ENCODE results near the gene ALPG. TPM values are rescaled to one million over a fixed set of nuclear protein-coding genes. Genes with fewer than 3 reads are reported as not detected.
"Not testable (repeated sequence)": the region's sequence is repeated elsewhere in the genome, so short reads cannot be mapped to it uniquely, and the experiment has no call there.

ALPG gene
- total RNA-seq, 3 donors from 2014 or later, result not detected

- no peaks in the 10 kb centered on the region for H3K36me3 ChIP-seq
- DNase-seq (ENCODE audit: low spot score in 2 of 2), result no peak
- TF ChIP-seq POLR2AphosphoS5 (IDR thresholded peaks at IDR 0.05) (no peak), POLR2A (IDR thresholded peaks at IDR 0.05) (no peak)
- TF ChIP-seq, protein P1, sequence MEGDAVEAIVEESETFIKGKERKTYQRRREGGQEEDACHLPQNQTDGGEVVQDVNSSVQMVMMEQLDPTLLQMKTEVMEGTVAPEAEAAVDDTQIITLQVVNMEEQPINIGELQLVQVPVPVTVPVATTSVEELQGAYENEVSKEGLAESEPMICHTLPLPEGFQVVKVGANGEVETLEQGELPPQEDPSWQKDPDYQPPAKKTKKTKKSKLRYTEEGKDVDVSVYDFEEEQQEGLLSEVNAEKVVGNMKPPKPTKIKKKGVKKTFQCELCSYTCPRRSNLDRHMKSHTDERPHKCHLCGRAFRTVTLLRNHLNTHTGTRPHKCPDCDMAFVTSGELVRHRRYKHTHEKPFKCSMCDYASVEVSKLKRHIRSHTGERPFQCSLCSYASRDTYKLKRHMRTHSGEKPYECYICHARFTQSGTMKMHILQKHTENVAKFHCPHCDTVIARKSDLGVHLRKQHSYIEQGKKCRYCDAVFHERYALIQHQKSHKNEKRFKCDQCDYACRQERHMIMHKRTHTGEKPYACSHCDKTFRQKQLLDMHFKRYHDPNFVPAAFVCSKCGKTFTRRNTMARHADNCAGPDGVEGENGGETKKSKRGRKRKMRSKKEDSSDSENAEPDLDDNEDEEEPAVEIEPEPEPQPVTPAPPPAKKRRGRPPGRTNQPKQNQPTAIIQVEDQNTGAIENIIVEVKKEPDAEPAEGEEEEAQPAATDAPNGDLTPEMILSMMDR (IDR thresholded peaks at IDR 0.05), result no peak
- H3K9me3 ChIP-seq, result no peaks in the 10 kb centered on the region
- H3K4me1 ChIP-seq, result no peaks in the 10 kb centered on the region
- intact Hi-C loops (cut with DNase I; ENCODE audit: low total_unique reads), result no loop called here
- no peak overlapping the region for H3K27ac ChIP-seq
- H3K27me3 ChIP-seq, result peaks cover 0 to 10% of the 10 kb centered on the region in 2 donors
- no peak overlapping the region for H3K4me3 ChIP-seq
Measured at GRCh38 chr2:232393556-232393955, 13.1 kb upstream of the ALPG start.

- DNase-seq (ENCODE audit: low spot score in 2 of 2); H3K27me3 ChIP-seq; H3K4me1 ChIP-seq; H3K4me3 ChIP-seq; H3K36me3 ChIP-seq; intact Hi-C loops (cut with DNase I; ENCODE audit: low total_unique reads); H3K27ac ChIP-seq; H3K9me3 ChIP-seq: not testable (repeated sequence)
Measured at GRCh38 chr2:232394431-232394830, 12.2 kb upstream of the ALPG start.

DNA sequence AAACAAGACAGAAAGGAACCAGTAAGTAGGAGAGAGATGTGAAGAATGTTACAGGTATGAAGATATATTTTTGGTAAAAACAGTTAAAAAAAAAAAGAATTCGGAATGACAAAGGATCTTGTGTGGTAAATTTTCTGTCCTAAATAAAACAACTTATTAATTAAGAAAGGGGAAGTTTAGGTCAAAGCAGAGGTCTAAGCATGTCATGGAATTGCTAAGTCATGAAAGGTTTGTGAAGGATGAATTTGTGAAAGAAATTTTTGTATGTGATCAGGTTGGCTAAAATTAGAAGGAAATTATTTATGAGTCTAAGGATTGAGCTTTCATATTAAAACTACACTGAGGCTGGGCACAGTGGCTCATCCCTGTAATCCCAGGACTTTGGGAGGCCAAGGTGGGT, 11.1 kb upstream of the ALPG start:
- Histone ChIP-seq H3K36me3 (no peaks in the 10 kb centered on the region), H3K27ac (no peak overlapping the region), H3K4me1 (no peaks in the 10 kb centered on the region), H3K4me3 (no peak overlapping the region), H3K9me3 (no peaks in the 10 kb centered on the region), H3K27me3 (peaks cover 0 to 3% of the 10 kb centered on the region in 2 donors)
- intact Hi-C loops (cut with DNase I; ENCODE audit: low total_unique reads), result no loop called here
- no peak for TF ChIP-seq POLR2AphosphoS5 (IDR thresholded peaks at IDR 0.05)
- TF ChIP-seq POLR2A (IDR thresholded peaks at IDR 0.05), result no peak
- TF ChIP-seq, protein P1 (IDR thresholded peaks at IDR 0.05), result no peak
- no peak for DNase-seq (ENCODE audit: low spot score in 2 of 2)

- H3K4me3 ChIP-seq, result no peak overlapping the region
- no peak overlapping the region for H3K27ac ChIP-seq
- no peak for DNase-seq (ENCODE audit: low spot score in 2 of 2)
- peaks cover 0 to 6% of the 10 kb centered on the region in 2 donors for H3K27me3 ChIP-seq
- no peaks in the 10 kb centered on the region for H3K9me3 ChIP-seq
- no peaks in the 10 kb centered on the region for H3K4me1 ChIP-seq
- TF ChIP-seq POLR2A (IDR thresholded peaks at IDR 0.05), result no peak
- TF ChIP-seq, protein P1 (IDR thresholded peaks at IDR 0.05), result no peak
- no peak for TF ChIP-seq POLR2AphosphoS5 (IDR thresholded peaks at IDR 0.05)
- H3K36me3 ChIP-seq, result no peaks in the 10 kb centered on the region
- intact Hi-C loops (cut with DNase I; ENCODE audit: low total_unique reads), result no loop called here
Measured at GRCh38 chr2:232396683-232397082, 10.0 kb upstream of the ALPG start.

- intact Hi-C loops (cut with DNase I; ENCODE audit: low total_unique reads), result no loop called here
- H3K4me1 ChIP-seq, result no peaks in the 10 kb centered on the region
- no peaks in the 10 kb centered on the region for H3K36me3 ChIP-seq
- TF ChIP-seq, protein P1 (IDR thresholded peaks at IDR 0.05), result no peak
- TF ChIP-seq POLR2A (IDR thresholded peaks at IDR 0.05), result no peak
- TF ChIP-seq POLR2AphosphoS5 (IDR thresholded peaks at IDR 0.05), result no peak
- no peak overlapping the region for H3K27ac ChIP-seq
- peaks cover 0 to 6% of the 10 kb centered on the region in 2 donors for H3K27me3 ChIP-seq
- DNase-seq (ENCODE audit: low spot score in 2 of 2), result no peak
- no peaks in the 10 kb centered on the region for H3K9me3 ChIP-seq
- H3K4me3 ChIP-seq, result no peak overlapping the region
Measured at GRCh38 chr2:232398293-232399034, 8.2 kb upstream of the ALPG start.

All from breast epithelium (tissue), 4 donors.